Activated T-helper 9 cell treated with anti-CD3 and anti-CD28 coated beads, Interleukin-2, amount 50 U/mL, for 16 hours (primary cell): Measurements from ENCODE around the gene EFCAB14.
"Not testable (repeated sequence)": the region's sequence is repeated elsewhere in the genome, so short reads cannot be mapped to it uniquely, and the experiment has no call there.

Experiments
- DNase-seq: peaks from one replicate; pipeline ENCODE4 v3.0.0-alpha.2; 2020; ENCODE audit warnings: low read depth

EFCAB14 gene

GRCh38 chr1:46653405-46653958 is 65.4 kb downstream of the EFCAB14 start:
- no peak for DNase-seq

GRCh38 chr1:46652321-46653100 is 66.4 kb downstream of the EFCAB14 start:
- DNase-seq = no peak

GRCh38 chr1:46651152-46651551 is 67.8 kb downstream of the EFCAB14 start:
- DNase-seq = not testable (repeated sequence)

GRCh38 chr1:46650491-46650890 is 68.4 kb downstream of the EFCAB14 start:
- no peak for DNase-seq

- DNase-seq = no peak
Observed at GRCh38 chr1:46649764-46650163, 69.2 kb downstream of the EFCAB14 start.

GRCh38 chr1:46647611-46648010 is 71.3 kb downstream of the EFCAB14 start:
- no peak for DNase-seq

- DNase-seq = no peak
Observed at GRCh38 chr1:46646844-46647243, 72.1 kb downstream of the EFCAB14 start.

GRCh38 chr1:46646331-46646730 is 72.6 kb downstream of the EFCAB14 start:
- no peak for DNase-seq

GRCh38 chr1:46645815-46646214 is 73.1 kb downstream of the EFCAB14 start:
- DNase-seq = no peak

GRCh38 chr1:46643368-46643775 is 75.5 kb downstream of the EFCAB14 start:
- DNase-seq = no peak

GRCh38 chr1:46642115-46642680 is 76.7 kb downstream of the EFCAB14 start:
- no peak for DNase-seq

GRCh38 chr1:46639547-46639946 is 79.4 kb downstream of the EFCAB14 start:
- DNase-seq = no peak

- no peak for DNase-seq
Observed at GRCh38 chr1:46638921-46639320, 80.0 kb downstream of the EFCAB14 start.

GRCh38 chr1:46637444-46638083 is 81.3 kb downstream of the EFCAB14 start:
- no peak for DNase-seq

- no peak for DNase-seq
Observed at GRCh38 chr1:46635205-46635604, 83.7 kb downstream of the EFCAB14 start.

GRCh38 chr1:46630719-46631118 is 88.2 kb downstream of the EFCAB14 start:
- no peak for DNase-seq
